GM12873 (cell line): ENCODE data around the gene TCP11L2.
A peak's percentile ranks its signal among the peaks of the same experiment; 100 is the strongest.

Source experiments
- TF ChIP-seq, protein P1 (sequence below): IDR thresholded peaks from 2 replicates; pipeline ENCODE4 v1.5.1; 2012; ENCODE audit warnings: low read depth, mild to moderate bottlenecking, moderate library complexity, low read length, control low read depth; ENCODE audit not compliant: insufficient read depth; ENCODE audit errors: missing control alignments

TCP11L2 gene

DNA sequence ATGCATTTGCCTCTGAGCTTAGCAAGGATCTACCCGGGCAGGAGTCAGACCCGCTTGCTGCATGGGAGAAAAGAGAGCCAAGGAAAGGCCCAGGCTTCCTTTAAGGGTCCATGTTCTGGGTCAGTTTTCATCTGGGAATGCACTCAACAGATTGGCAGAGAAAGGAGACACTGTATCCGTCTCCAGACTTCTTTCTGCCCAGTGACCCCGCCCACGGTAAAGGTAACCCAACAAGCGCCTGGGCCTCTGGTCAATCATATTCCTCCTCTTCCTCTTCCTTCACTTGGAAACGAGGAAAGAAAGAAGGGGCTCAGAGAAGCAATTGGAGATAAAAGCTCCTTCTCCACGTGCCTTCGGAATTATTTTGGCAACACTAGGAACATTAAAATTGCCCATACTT is 27.1 kb upstream of the TCP11L2 start:
- TF ChIP-seq, protein P1, sequence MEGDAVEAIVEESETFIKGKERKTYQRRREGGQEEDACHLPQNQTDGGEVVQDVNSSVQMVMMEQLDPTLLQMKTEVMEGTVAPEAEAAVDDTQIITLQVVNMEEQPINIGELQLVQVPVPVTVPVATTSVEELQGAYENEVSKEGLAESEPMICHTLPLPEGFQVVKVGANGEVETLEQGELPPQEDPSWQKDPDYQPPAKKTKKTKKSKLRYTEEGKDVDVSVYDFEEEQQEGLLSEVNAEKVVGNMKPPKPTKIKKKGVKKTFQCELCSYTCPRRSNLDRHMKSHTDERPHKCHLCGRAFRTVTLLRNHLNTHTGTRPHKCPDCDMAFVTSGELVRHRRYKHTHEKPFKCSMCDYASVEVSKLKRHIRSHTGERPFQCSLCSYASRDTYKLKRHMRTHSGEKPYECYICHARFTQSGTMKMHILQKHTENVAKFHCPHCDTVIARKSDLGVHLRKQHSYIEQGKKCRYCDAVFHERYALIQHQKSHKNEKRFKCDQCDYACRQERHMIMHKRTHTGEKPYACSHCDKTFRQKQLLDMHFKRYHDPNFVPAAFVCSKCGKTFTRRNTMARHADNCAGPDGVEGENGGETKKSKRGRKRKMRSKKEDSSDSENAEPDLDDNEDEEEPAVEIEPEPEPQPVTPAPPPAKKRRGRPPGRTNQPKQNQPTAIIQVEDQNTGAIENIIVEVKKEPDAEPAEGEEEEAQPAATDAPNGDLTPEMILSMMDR, result no peak

DNA sequence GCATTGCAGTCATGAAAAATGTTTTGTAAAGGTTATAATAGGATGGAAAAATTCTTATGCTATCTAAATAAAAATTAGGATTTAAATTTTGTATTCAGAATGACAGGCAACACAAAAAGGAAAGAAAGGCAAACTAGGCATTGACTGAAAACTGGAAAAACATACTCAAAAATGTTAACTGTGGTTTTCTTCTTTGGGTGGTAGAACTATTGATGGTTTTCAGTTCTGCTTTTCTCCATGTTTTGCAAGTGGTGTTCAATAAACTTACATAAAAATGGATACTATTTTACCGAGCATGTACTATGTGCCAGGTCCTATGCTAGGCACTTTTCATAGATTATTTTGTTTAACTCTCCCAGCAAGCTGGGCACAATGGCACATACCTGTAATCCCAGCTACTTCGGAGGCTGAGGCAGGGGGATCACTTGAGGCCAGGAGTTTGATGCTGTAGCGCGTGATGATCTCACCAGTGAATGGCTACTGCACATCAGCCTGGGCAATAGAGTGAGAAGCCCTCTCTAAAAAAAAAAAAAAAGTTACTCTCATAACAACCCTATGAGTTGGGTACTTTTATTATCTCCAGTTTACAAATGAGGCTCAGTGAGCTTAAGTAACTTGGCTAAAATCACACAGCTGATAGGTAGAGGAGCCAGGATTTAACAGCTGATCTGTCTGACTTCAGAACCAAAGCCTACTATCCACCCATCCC is 26.3 kb upstream of the TCP11L2 start:
- TF ChIP-seq, protein P1, result no peak

DNA sequence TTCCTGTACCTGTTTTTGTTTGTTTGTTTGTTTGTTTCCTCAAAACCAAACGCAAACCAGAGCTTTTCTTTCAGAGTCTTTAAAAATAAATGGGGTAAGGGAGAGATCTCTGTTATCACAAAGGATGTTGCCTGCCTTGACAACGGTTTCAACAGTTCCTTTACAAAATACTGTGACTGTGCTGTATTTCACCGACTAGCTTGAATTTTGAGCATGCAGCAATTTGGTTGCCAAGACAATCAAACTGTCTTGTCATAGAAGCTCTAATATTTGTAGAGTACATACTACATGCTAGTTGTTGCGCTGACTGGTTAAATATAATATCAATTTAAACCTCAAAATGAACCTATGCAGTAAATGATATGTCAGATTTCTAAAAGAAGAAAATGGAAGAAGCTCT is 22.4 kb upstream of the TCP11L2 start:
- TF ChIP-seq, protein P1, result no peak

DNA sequence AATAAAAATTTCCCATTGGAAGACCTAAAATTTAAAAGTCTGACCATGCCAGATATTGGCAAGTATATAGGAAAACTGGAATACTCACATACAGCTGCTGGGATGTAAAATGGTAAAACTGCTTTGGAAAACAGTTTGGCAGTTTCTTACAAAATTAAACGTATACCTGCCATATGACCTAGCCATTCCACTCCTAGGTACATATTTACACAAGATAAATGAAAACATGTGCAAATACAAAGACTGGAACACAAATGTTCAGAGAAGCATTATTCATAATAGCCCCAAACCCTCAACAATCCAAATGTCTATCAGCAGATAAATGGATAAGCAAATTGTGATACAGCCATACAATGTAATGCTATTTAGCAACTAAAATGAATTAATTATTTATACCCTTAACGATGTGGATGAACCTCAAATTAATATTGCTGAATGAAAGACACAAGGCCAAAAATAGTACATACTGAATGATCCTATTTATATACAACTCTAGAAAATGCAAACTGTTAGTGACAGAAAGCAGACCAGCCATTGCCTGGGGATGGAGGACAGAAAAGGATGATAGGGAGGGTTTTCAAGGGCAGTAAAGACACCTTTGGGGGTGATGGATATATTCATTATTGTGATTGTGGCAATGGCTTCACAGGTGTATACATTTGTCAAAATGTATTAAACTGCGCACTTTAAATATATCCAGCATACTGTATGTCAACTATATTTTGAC is 21.3 kb upstream of the TCP11L2 start:
- TF ChIP-seq, protein P1, result no peak

DNA sequence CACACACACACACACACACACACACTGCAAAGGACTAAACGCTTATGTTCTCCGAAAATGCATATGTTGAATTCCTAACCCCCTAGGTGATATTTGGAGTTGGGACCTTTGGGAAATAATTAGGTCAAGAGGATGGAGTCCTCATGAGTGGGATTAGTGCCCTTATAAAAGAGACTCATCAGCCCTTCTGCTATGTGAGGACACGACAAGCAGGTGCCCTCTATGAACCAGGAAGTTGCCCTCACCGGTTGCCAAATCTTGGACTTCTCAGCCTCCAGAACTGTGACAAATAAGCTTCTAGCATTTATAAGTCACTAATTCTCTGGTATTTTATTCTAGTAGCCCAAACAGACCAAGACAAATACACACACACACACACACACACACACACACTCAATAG is 20.7 kb upstream of the TCP11L2 start:
- TF ChIP-seq, protein P1, result no peak

DNA sequence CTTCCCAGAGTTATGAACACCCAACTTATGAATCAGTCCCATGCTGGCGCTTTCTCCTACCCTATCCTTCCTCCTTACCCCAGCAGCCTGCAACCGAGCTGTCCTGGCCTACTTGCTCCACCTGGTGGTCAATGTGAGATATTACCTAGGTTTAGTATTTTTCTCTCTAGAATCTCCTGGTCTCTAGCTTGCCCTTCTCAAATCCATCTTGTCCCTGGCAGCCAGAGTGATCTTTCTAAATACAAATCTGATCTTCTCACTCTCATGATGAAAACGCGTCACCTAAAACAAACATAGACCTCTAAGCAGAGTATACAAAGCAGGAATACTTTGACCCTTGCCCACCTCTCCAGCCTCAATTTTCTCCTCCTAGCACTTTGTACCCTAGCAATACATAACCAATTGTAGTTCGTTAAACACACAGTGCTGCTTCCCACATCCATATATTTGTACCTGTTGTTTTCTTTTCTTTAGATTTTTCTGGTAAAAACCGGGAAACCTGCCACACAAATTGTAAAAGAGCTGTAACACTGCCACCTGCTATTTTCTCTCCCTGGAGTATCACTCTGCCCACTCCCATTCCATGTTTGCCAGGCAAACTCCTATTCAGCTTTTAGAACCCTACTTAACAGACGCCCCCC is 20.0 kb upstream of the TCP11L2 start:
- TF ChIP-seq, protein P1, result peak; percentile 80
